ENCODE data around the gene WRAP73.
"Not testable (repeated sequence)": the region's sequence is repeated elsewhere in the genome, so short reads cannot be mapped to it uniquely, and the experiment has no call there.

Gene WRAP73

GRCh38 chr1:3584915-3585314 lies 65.0 kb downstream of the WRAP73 start:
- no peaks in the 10 kb centered on the region for H3K36me3 ChIP-seq (replicated peaks)
- H3K4me1 ChIP-seq = no peaks in the 10 kb centered on the region
- in situ Hi-C loops (cut with MboI; ENCODE audit: low sequenced_read_pairs) = no loop called here
- no peak for DNase-seq (ENCODE audit: low spot score in 2 of 2)
- no peaks in the 10 kb centered on the region for H3K9me3 ChIP-seq
- no peaks in the 10 kb centered on the region for H3K27me3 ChIP-seq (ENCODE audit: low read depth)
- no peak overlapping the region for H3K4me3 ChIP-seq

DNA sequence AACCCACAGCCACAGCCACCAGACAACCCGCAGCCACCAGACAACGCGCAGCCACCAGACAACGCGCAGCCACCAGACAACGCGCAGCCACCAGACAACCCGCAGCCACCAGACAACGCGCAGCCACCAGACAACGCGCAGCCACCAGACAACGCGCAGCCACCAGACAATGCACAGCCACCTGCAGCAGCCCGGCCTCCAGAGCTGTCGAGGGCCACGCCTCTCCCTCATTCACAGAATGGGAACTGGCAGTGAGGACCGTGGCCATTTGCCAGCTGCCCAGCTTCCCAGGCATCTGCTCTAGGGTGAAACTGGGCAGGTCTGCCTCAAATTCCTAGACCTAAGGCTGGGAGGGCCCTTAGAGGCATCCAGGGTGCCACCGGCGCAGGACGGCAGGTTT lies 66.2 kb downstream of the WRAP73 start:
- H3K4me3 ChIP-seq; H3K4me1 ChIP-seq; H3K36me3 ChIP-seq (replicated peaks); DNase-seq (ENCODE audit: low spot score in 2 of 2); in situ Hi-C loops (cut with MboI; ENCODE audit: low sequenced_read_pairs); H3K27me3 ChIP-seq (ENCODE audit: low read depth); H3K9me3 ChIP-seq: not testable (repeated sequence)

DNA sequence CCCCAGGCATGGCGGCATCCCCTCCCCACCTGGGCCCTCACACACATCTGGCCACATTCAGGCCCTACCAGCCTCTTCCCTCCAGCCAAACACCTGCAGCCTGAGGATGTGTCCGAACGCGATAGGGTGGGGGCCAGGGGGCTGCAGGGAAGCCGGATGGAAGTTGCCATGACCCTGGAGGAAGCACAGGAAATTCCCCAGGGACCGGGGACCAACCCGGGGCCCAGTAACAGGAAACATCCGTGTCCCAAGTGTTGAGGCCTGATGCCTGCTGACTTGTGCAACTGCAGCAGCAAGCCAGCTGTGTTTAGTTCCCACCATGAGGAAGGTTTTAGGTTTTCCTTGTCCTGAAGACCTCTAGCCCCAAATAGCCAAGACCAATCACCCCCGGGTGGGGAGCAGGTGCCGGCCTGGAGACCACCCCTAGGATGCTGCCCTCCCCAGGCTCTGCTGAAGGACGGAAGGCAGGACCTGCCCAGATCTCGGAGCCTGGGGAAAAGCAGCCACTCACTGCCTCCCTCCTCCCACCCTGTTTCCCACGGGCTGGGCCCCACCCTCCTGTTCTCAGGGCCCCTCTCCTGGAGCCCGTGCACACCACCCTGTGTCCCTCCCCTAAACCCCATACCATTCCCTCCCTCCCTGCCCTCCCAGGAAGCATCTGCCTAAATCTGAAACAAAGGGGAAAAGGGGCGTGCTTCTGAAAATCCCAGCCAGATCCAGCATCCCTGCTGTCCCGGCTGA lies 68.4 kb downstream of the WRAP73 start:
- no peaks in the 10 kb centered on the region for H3K4me1 ChIP-seq
- no peaks in the 10 kb centered on the region for H3K27me3 ChIP-seq (ENCODE audit: low read depth)
- DNase-seq (ENCODE audit: low spot score in 2 of 2) = no peak
- no peak overlapping the region for H3K4me3 ChIP-seq
- in situ Hi-C loops (cut with MboI; ENCODE audit: low sequenced_read_pairs) = no loop called here
- H3K9me3 ChIP-seq = no peaks in the 10 kb centered on the region
- H3K36me3 ChIP-seq (replicated peaks) = no peaks in the 10 kb centered on the region

Measured in HAP-1 (cell line).